AG09309 (cell line): Measurements from ENCODE around the gene NGF.
"Not testable (repeated sequence)": the region's sequence is repeated elsewhere in the genome, so short reads cannot be mapped to it uniquely, and the experiment has no call there.

Source experiments
- DNase-seq: peaks from one replicate; pipeline ENCODE4 v3.0.0-alpha.2; 2010; ENCODE audit warnings: low read depth
- H3K4me3 ChIP-seq: 2 replicates; pipeline ENCODE4 v1.5.1; 2011; ENCODE audit warnings: mild to moderate bottlenecking, low read depth, low read length, moderate library complexity; ENCODE audit not compliant: control insufficient read depth
- CTCF ChIP-seq: IDR thresholded peaks from 2 replicates; pipeline ENCODE4 v1.5.1; 2011; ENCODE audit warnings: mild to moderate bottlenecking, low read depth, low read length, inconsistent platforms; ENCODE audit not compliant: insufficient read depth, control insufficient read depth; ENCODE audit errors: missing control alignments

Gene NGF

GRCh38 chr1:115310581-115311473 lies 27.2 kb downstream of the NGF start:
- no peak overlapping the region for H3K4me3 ChIP-seq
- DNase-seq: no peak
- TF ChIP-seq CTCF: no peak

GRCh38 chr1:115309504-115309903 lies 28.5 kb downstream of the NGF start:
- H3K4me3 ChIP-seq, DNase-seq: not testable (repeated sequence)

- no peak for TF ChIP-seq CTCF
- H3K4me3 ChIP-seq: no peak overlapping the region
- no peak for DNase-seq
Observed at GRCh38 chr1:115308969-115309368, 29.1 kb downstream of the NGF start.

GRCh38 chr1:115307661-115308060 lies 30.4 kb downstream of the NGF start:
- no peak for TF ChIP-seq CTCF
- H3K4me3 ChIP-seq: no peak overlapping the region
- no peak for DNase-seq

GRCh38 chr1:115306146-115306545 lies 31.9 kb downstream of the NGF start:
- no peak overlapping the region for H3K4me3 ChIP-seq
- no peak for DNase-seq
- TF ChIP-seq CTCF: no peak

GRCh38 chr1:115303364-115303763 lies 34.7 kb downstream of the NGF start:
- DNase-seq: no peak
- no peak for TF ChIP-seq CTCF
- H3K4me3 ChIP-seq: no peak overlapping the region

GRCh38 chr1:115302390-115302961 lies 35.6 kb downstream of the NGF start:
- no peak for TF ChIP-seq CTCF
- peak; percentile 85 for DNase-seq
- no peak overlapping the region for H3K4me3 ChIP-seq
